H9 (cell line): ENCODE results near the gene MYRIP. TPM values are rescaled to one million over a fixed set of nuclear protein-coding genes. Genes with fewer than 3 reads are reported as not detected.

Experiments used
- DNase-seq: peaks from one replicate; pipeline ENCODE4 v3.0.0-alpha.2; 2017
- H2AFZ ChIP-seq: one replicate; pipeline ENCODE4 v1.6.1; 2013; ENCODE audit warnings: mild to moderate bottlenecking, low read length, control low read depth, moderate library complexity
- H2AK5ac ChIP-seq: 2 replicates; pipeline ENCODE4 v1.6.1; 2013; ENCODE audit warnings: low read length, control low read depth, mixed read lengths; ENCODE audit not compliant: insufficient read length
- H2BK120ac ChIP-seq: one replicate; pipeline ENCODE4 v1.6.1; 2013; ENCODE audit warnings: low read depth, mild to moderate bottlenecking, low read length, control low read depth, inconsistent platforms; ENCODE audit not compliant: poor library complexity, severe bottlenecking
- H2BK12ac ChIP-seq: 2 replicates; pipeline ENCODE4 v1.6.1; 2013; ENCODE audit warnings: low read length, control low read depth, mixed read lengths, low read depth; ENCODE audit not compliant: insufficient read length
- H2BK15ac ChIP-seq: 2 replicates; pipeline ENCODE4 v1.6.1; 2013; ENCODE audit warnings: low read depth, low read length, control low read depth
- H2BK20ac ChIP-seq: one replicate; pipeline ENCODE4 v1.6.1; 2013; ENCODE audit warnings: low read depth, mild to moderate bottlenecking, low read length, control low read depth, inconsistent platforms; ENCODE audit not compliant: poor library complexity, severe bottlenecking
- H2BK5ac ChIP-seq: 2 replicates; pipeline ENCODE4 v1.6.1; 2013; ENCODE audit warnings: low read length, control low read depth, mixed read lengths; ENCODE audit not compliant: insufficient read length
- H3K14ac ChIP-seq: 2 replicates; pipeline ENCODE4 v1.6.1; 2013; ENCODE audit warnings: low read length, control low read depth; ENCODE audit not compliant: insufficient read depth
- H3K18ac ChIP-seq: 2 replicates; pipeline ENCODE4 v1.6.1; 2013; ENCODE audit warnings: low read depth, mild to moderate bottlenecking, mixed read lengths, low read length, control low read depth; ENCODE audit not compliant: insufficient read length
- H3K23ac ChIP-seq: 2 replicates; pipeline ENCODE4 v1.6.1; 2013; ENCODE audit warnings: low read length, control low read depth, mixed read lengths, low read depth; ENCODE audit not compliant: insufficient read length
- H3K23me2 ChIP-seq: 2 replicates; pipeline ENCODE4 v1.6.1; 2013; ENCODE audit warnings: low read depth, mild to moderate bottlenecking, mixed read lengths, low read length, control low read depth; ENCODE audit not compliant: insufficient read length, poor library complexity, severe bottlenecking
- H3K27ac ChIP-seq: 2 replicates; pipeline ENCODE4 v1.5.1; 2013; ENCODE audit warnings: low read length, control low read depth, mixed read lengths, low read depth; ENCODE audit not compliant: insufficient read length
- H3K27me3 ChIP-seq: 2 replicates; pipeline ENCODE4 v1.6.1; 2013; ENCODE audit warnings: low read length, control low read depth, inconsistent platforms; ENCODE audit not compliant: insufficient read depth
- H3K4ac ChIP-seq: 2 replicates; pipeline ENCODE4 v1.6.1; 2013; ENCODE audit warnings: low read depth, mild to moderate bottlenecking, control low read depth, inconsistent platforms, low read length, moderate library complexity
- H3K4me1 ChIP-seq: 2 replicates; pipeline ENCODE4 v1.6.1; 2013; ENCODE audit warnings: low read length, control low read depth, inconsistent platforms; ENCODE audit not compliant: insufficient read depth
- H3K4me2 ChIP-seq: 2 replicates; pipeline ENCODE4 v1.6.1; 2013; ENCODE audit warnings: low read length, control low read depth, mixed read lengths; ENCODE audit not compliant: insufficient read length, insufficient read depth
- H3K56ac ChIP-seq: 2 replicates; pipeline ENCODE4 v1.6.1; 2013; ENCODE audit warnings: low read depth, mild to moderate bottlenecking, mixed read lengths, low read length, control low read depth; ENCODE audit not compliant: insufficient read length
- H3K79me1 ChIP-seq: 2 replicates; pipeline ENCODE4 v1.6.1; 2013; ENCODE audit warnings: low read depth, mild to moderate bottlenecking, moderate library complexity, low read length, control low read depth, inconsistent platforms; ENCODE audit not compliant: insufficient read depth, poor library complexity, severe bottlenecking
- H3K79me2 ChIP-seq: 2 replicates; pipeline ENCODE4 v1.6.1; 2013; ENCODE audit warnings: low read length, control low read depth, inconsistent platforms; ENCODE audit not compliant: insufficient read depth
- H3K9ac ChIP-seq: 2 replicates; pipeline ENCODE4 v1.6.1; 2013; ENCODE audit warnings: low read length, control low read depth, mixed read lengths; ENCODE audit not compliant: insufficient read length; ENCODE audit errors: extremely low read depth
- H3K9me3 ChIP-seq: one replicate; pipeline ENCODE4 v1.6.1; 2013; ENCODE audit warnings: low read depth, low read length, inconsistent platforms; ENCODE audit not compliant: control insufficient read depth
- H3T11ph ChIP-seq: one replicate; pipeline ENCODE4 v1.6.1; 2013; ENCODE audit warnings: mild to moderate bottlenecking, low read length, control low read depth, inconsistent platforms
- H4K20me1 ChIP-seq: one replicate; pipeline ENCODE4 v1.6.1; 2013; ENCODE audit not compliant: control insufficient read depth, insufficient read length, insufficient read depth
- H4K5ac ChIP-seq: 2 replicates; pipeline ENCODE4 v1.6.1; 2013; ENCODE audit warnings: low read depth, mild to moderate bottlenecking, mixed read lengths, low read length, control low read depth; ENCODE audit not compliant: insufficient read length
- H4K8ac ChIP-seq: replicated peaks from 2 replicates; pipeline ENCODE4 v1.6.1; 2013; ENCODE audit warnings: low read length, control low read depth, mixed read lengths, low read depth; ENCODE audit not compliant: insufficient read length
- H4K91ac ChIP-seq: 2 replicates; pipeline ENCODE4 v1.6.1; 2013; ENCODE audit warnings: low read depth, mild to moderate bottlenecking, moderate library complexity, mixed read lengths, low read length, control low read depth; ENCODE audit not compliant: insufficient read length
- H3K27ac Mint-ChIP-seq, 3 experiments: 2 replicates in 2 of 3; 3 replicates in 1 of 3; pipeline ENCODE4 v1.8.0; 2020 to 2021; ENCODE audit warnings: mixed read lengths in 3 of 3, mild to moderate bottlenecking in 1 of 3, moderate library complexity in 1 of 3
- H3K27me3 Mint-ChIP-seq: 2 replicates; pipeline ENCODE4 v1.8.0; 2021; ENCODE audit warnings: low read depth, mild to moderate bottlenecking, moderate library complexity, mixed read lengths
- H3K36me3 Mint-ChIP-seq, 3 experiments: 2 replicates in 2 of 3; 3 replicates in 1 of 3; pipeline ENCODE4 v1.8.0; 2020 to 2021; ENCODE audit warnings: low read depth in 3 of 3, mixed read lengths in 3 of 3; ENCODE audit not compliant: insufficient read depth in 1 of 3
- H3K4me1 Mint-ChIP-seq, 2 experiments: 2 replicates each; pipeline ENCODE4 v1.8.0; 2020; ENCODE audit warnings: mixed read lengths in 2 of 2
- H3K4me3 Mint-ChIP-seq, 2 experiments: 2 replicates in 1 of 2; 3 replicates in 1 of 2; pipeline ENCODE4 v1.8.0; 2020 to 2021; ENCODE audit warnings: mild to moderate bottlenecking in 2 of 2, mixed read lengths in 2 of 2, moderate library complexity in 1 of 2
- H3K9me3 Mint-ChIP-seq, 2 experiments: 2 replicates in 1 of 2; 3 replicates in 1 of 2; pipeline ENCODE4 v1.8.0; 2020; ENCODE audit warnings: mild to moderate bottlenecking in 2 of 2, mixed read lengths in 2 of 2, moderate library complexity in 1 of 2
- WGBS: extraction: QIAGEN DNeasy Blood & Tissue Kit; methylation state at CpG from one replicate; pipeline ENCODE4 v1.1.7; 2013; ENCODE audit warnings: missing lambda C conversion rate, low lambda C conversion rate, mixed read lengths; ENCODE audit not compliant: insufficient read length; ENCODE audit errors: extremely low coverage; 5-methylcytosine and 5-hydroxymethylcytosine counted together
- total RNA-seq: library from RNA; stranded (reverse); gene quantifications from 2 replicates; pipeline ENCODE4 v1.2.1, GENCODE V29; 2021
- TF ChIP-seq, protein P1 (sequence below): fragments of 200-600 bp; sonication (generic); conservative IDR thresholded peaks from 3 replicates; pipeline ENCODE4 v1.8.0; 2021; ENCODE audit warnings: antibody characterized with exemption, mild to moderate bottlenecking

The MYRIP gene
- total RNA-seq, 1 experiment from 2014 or later, result 1.8 TPM

- no CpG with 5 or more reads among the region's 3 CpGs for WGBS
- Histone ChIP-seq H3K4ac (no peak overlapping the region), H3K56ac (no peak overlapping the region), H3K18ac (no peak overlapping the region), H3K9me3 (peaks cover 17% of the 10 kb centered on the region), H3K27me3 (no peaks in the 10 kb centered on the region), H3K23ac (no peak overlapping the region), H2BK5ac (no peak overlapping the region), H4K5ac (no peak overlapping the region), H2AFZ (no peak overlapping the region), H2BK120ac (no peak overlapping the region), H3K79me2 (no peaks in the 10 kb centered on the region), H3K27ac (no peak overlapping the region), H2BK15ac (no peak overlapping the region), H3K23me2 (no peaks in the 10 kb centered on the region), H3T11ph (no peak overlapping the region), H3K14ac (no peak overlapping the region), H3K4me1 (no peaks in the 10 kb centered on the region), H2BK20ac (no peak overlapping the region), H4K8ac (no peak overlapping the region), H4K20me1 (no peaks in the 10 kb centered on the region), H3K4me2 (no peak overlapping the region), H3K9ac (no peak overlapping the region), H4K91ac (no peak overlapping the region), H2AK5ac (no peak overlapping the region), H2BK12ac (no peak overlapping the region), H3K79me1 (no peaks in the 10 kb centered on the region)
- no peak for DNase-seq
- H3K9me3 Mint-ChIP-seq, result peaks cover 20 to 21% of the 10 kb centered on the region in 2 experiments
- H3K36me3 Mint-ChIP-seq, result peaks cover 13 to 17% (median 15%) of the 10 kb centered on the region in 3 experiments
- H3K4me1 Mint-ChIP-seq, result no peaks in the 10 kb centered on the region
- no peaks in the 10 kb centered on the region for H3K27me3 Mint-ChIP-seq
- 0 out of 7 replicates have a peak overlapping the region, but pooled peaks of 1 of the 3 experiments have one; percentile 6 for H3K27ac Mint-ChIP-seq
- TF ChIP-seq, protein P1, sequence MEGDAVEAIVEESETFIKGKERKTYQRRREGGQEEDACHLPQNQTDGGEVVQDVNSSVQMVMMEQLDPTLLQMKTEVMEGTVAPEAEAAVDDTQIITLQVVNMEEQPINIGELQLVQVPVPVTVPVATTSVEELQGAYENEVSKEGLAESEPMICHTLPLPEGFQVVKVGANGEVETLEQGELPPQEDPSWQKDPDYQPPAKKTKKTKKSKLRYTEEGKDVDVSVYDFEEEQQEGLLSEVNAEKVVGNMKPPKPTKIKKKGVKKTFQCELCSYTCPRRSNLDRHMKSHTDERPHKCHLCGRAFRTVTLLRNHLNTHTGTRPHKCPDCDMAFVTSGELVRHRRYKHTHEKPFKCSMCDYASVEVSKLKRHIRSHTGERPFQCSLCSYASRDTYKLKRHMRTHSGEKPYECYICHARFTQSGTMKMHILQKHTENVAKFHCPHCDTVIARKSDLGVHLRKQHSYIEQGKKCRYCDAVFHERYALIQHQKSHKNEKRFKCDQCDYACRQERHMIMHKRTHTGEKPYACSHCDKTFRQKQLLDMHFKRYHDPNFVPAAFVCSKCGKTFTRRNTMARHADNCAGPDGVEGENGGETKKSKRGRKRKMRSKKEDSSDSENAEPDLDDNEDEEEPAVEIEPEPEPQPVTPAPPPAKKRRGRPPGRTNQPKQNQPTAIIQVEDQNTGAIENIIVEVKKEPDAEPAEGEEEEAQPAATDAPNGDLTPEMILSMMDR, result no peak
- no peak overlapping the region for H3K4me3 Mint-ChIP-seq
Measured at GRCh38 chr3:40129510-40129909, 320.1 kb downstream of the MYRIP start.
